Skeletal muscle tissue (tissue), 4 donors: ENCODE measurements around the gene NKAIN2. TPM values are rescaled to one million over a fixed set of nuclear protein-coding genes. Genes with fewer than 3 reads are reported as not detected.
"Not testable (repeated sequence)": the region's sequence is repeated elsewhere in the genome, so short reads cannot be mapped to it uniquely, and the experiment has no call there.

Source experiments
- H3K27ac ChIP-seq: one replicate; pipeline ENCODE4 v1.7.0; 2013; ENCODE audit warnings: mild to moderate bottlenecking, low read depth, low read length, inconsistent platforms
- H3K27me3 ChIP-seq, 3 donors: one replicate each; pipeline ENCODE4 v1.7.0; 2013; ENCODE audit warnings: low read length in 3 of 3; ENCODE audit not compliant: control insufficient read depth in 3 of 3, insufficient read depth in 3 of 3
- H3K36me3 ChIP-seq, 3 donors: one replicate each; pipeline ENCODE4 v1.7.0; 2013; ENCODE audit warnings: low read length in 3 of 3; ENCODE audit not compliant: control insufficient read depth in 3 of 3, insufficient read depth in 3 of 3
- H3K4me1 ChIP-seq, 3 donors: one replicate each; pipeline ENCODE4 v1.7.0; 2013; ENCODE audit warnings: low read length in 3 of 3, mild to moderate bottlenecking in 3 of 3; ENCODE audit not compliant: control insufficient read depth in 3 of 3, insufficient read depth in 3 of 3
- H3K4me3 ChIP-seq, 3 donors: one replicate each; pipeline ENCODE4 v1.7.0; 2013; ENCODE audit warnings: low read length in 3 of 3
- H3K9ac ChIP-seq, 3 donors: one replicate each; pipeline ENCODE4 v1.7.0; 2013; ENCODE audit warnings: low read length in 3 of 3, mild to moderate bottlenecking in 3 of 3, moderate library complexity in 2 of 3, low read depth in 1 of 3
- H3K9me3 ChIP-seq, 3 donors: one replicate each; pipeline ENCODE4 v1.7.0; 2013; ENCODE audit warnings: low read length in 3 of 3; ENCODE audit not compliant: control insufficient read depth in 3 of 3
- total RNA-seq: library from RNA; depleted of rRNA; stranded (reverse); fragments of >200 nt; gene quantifications from one replicate; pipeline ENCODE4 v1.2.3, GENCODE V29; 2014
- donor health status: Osteomylitis.

The NKAIN2 gene
- total RNA-seq, 1 donor from 2014 or later: 3.1 TPM

- H3K9me3 ChIP-seq: no peaks in the 10 kb centered on the region
- H3K36me3 ChIP-seq: no peaks in the 10 kb centered on the region
- H3K9ac ChIP-seq: no peak overlapping the region
- no peak overlapping the region for H3K27ac ChIP-seq
- H3K4me1 ChIP-seq: no peaks in the 10 kb centered on the region
- H3K4me3 ChIP-seq: no peak overlapping the region
- H3K27me3 ChIP-seq: no peaks in the 10 kb centered on the region
Observed at GRCh38 chr6:124436803-124437202, 633.1 kb downstream of the NKAIN2 start.

- Histone ChIP-seq H3K4me1 (no peaks in the 10 kb centered on the region), H3K27me3 (no peaks in the 10 kb centered on the region), H3K27ac (no peak overlapping the region), H3K36me3 (no peaks in the 10 kb centered on the region), H3K9ac (no peak overlapping the region), H3K9me3 (no peaks in the 10 kb centered on the region), H3K4me3 (no peak overlapping the region)
Observed at GRCh38 chr6:124438546-124439065, 634.9 kb downstream of the NKAIN2 start.

- Histone ChIP-seq H3K4me3 (no peak overlapping the region), H3K27me3 (no peaks in the 10 kb centered on the region), H3K27ac (no peak overlapping the region), H3K9me3 (no peaks in the 10 kb centered on the region), H3K9ac (no peak overlapping the region), H3K36me3 (no peaks in the 10 kb centered on the region), H3K4me1 (no peaks in the 10 kb centered on the region)
Observed at GRCh38 chr6:124441450-124441849, 637.8 kb downstream of the NKAIN2 start.

GRCh38 chr6:124443541-124443940, 639.9 kb downstream of the NKAIN2 start:
- Histone ChIP-seq H3K27me3 (no peaks in the 10 kb centered on the region), H3K27ac (no peak overlapping the region), H3K9me3 (no peaks in the 10 kb centered on the region), H3K4me3 (no peak overlapping the region), H3K36me3 (no peaks in the 10 kb centered on the region), H3K4me1 (no peaks in the 10 kb centered on the region), H3K9ac (no peak overlapping the region)

- Histone ChIP-seq H3K36me3 (no peaks in the 10 kb centered on the region), H3K9ac (no peak overlapping the region), H3K27ac (no peak overlapping the region), H3K9me3 (no peaks in the 10 kb centered on the region), H3K27me3 (no peaks in the 10 kb centered on the region), H3K4me1 (no peaks in the 10 kb centered on the region), H3K4me3 (no peak overlapping the region)
Observed at GRCh38 chr6:124445581-124445980, 641.9 kb downstream of the NKAIN2 start.

- Histone ChIP-seq H3K9me3 (no peaks in the 10 kb centered on the region), H3K9ac (no peak overlapping the region)
Observed at GRCh38 chr6:124446961-124447360, 643.3 kb downstream of the NKAIN2 start.

GRCh38 chr6:124459268-124459667, 655.6 kb downstream of the NKAIN2 start:
- H3K9ac ChIP-seq: no peak overlapping the region
- H3K9me3 ChIP-seq: no peaks in the 10 kb centered on the region
- H3K36me3 ChIP-seq: no peaks in the 10 kb centered on the region
- no peak overlapping the region for H3K27ac ChIP-seq
- H3K4me1 ChIP-seq: no peaks in the 10 kb centered on the region
- no peaks in the 10 kb centered on the region for H3K27me3 ChIP-seq
- H3K4me3 ChIP-seq: no peak overlapping the region

More at GRCh38 chr6:124446961-124447360, 643.3 kb downstream of the NKAIN2 start:
- H3K36me3 ChIP-seq: no peaks in the 10 kb centered on the region
- no peak overlapping the region for H3K27ac ChIP-seq
- no peak overlapping the region for H3K4me3 ChIP-seq
- H3K4me1 ChIP-seq: no peaks in the 10 kb centered on the region
- H3K27me3 ChIP-seq: no peaks in the 10 kb centered on the region

GRCh38 chr6:124462750-124463149, 659.1 kb downstream of the NKAIN2 start:
- no peak overlapping the region for H3K4me3 ChIP-seq
- H3K9me3 ChIP-seq: no peaks in the 10 kb centered on the region
- H3K36me3 ChIP-seq: no peaks in the 10 kb centered on the region
- no peak overlapping the region for H3K9ac ChIP-seq
- H3K4me1 ChIP-seq: no peaks in the 10 kb centered on the region
- H3K27ac ChIP-seq: no peak overlapping the region
- H3K27me3 ChIP-seq: no peaks in the 10 kb centered on the region

- Histone ChIP-seq H3K4me3 (no peak overlapping the region), H3K27ac (no peak overlapping the region), H3K9ac (no peak overlapping the region), H3K27me3 (no peaks in the 10 kb centered on the region), H3K9me3 (no peaks in the 10 kb centered on the region), H3K36me3 (no peaks in the 10 kb centered on the region), H3K4me1 (no peaks in the 10 kb centered on the region)
Observed at GRCh38 chr6:124463271-124463670, 659.6 kb downstream of the NKAIN2 start.

- not testable (repeated sequence) for H3K9me3 ChIP-seq, H3K4me1 ChIP-seq, H3K9ac ChIP-seq, H3K36me3 ChIP-seq, H3K27me3 ChIP-seq, H3K4me3 ChIP-seq, H3K27ac ChIP-seq
Observed at GRCh38 chr6:124464600-124464999, 660.9 kb downstream of the NKAIN2 start.

GRCh38 chr6:124466949-124467348, 663.3 kb downstream of the NKAIN2 start:
- Histone ChIP-seq H3K9ac (no peak overlapping the region), H3K36me3 (no peaks in the 10 kb centered on the region), H3K4me1 (no peaks in the 10 kb centered on the region), H3K27me3 (no peaks in the 10 kb centered on the region), H3K27ac (no peak overlapping the region), H3K4me3 (no peak overlapping the region), H3K9me3 (no peaks in the 10 kb centered on the region)
